Measurements from ENCODE around the gene PRICKLE3.
A peak's percentile ranks its signal among the peaks of the same experiment; 100 is the strongest.

PRICKLE3 gene, protein sequence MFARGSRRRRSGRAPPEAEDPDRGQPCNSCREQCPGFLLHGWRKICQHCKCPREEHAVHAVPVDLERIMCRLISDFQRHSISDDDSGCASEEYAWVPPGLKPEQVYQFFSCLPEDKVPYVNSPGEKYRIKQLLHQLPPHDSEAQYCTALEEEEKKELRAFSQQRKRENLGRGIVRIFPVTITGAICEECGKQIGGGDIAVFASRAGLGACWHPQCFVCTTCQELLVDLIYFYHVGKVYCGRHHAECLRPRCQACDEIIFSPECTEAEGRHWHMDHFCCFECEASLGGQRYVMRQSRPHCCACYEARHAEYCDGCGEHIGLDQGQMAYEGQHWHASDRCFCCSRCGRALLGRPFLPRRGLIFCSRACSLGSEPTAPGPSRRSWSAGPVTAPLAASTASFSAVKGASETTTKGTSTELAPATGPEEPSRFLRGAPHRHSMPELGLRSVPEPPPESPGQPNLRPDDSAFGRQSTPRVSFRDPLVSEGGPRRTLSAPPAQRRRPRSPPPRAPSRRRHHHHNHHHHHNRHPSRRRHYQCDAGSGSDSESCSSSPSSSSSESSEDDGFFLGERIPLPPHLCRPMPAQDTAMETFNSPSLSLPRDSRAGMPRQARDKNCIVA

DNA sequence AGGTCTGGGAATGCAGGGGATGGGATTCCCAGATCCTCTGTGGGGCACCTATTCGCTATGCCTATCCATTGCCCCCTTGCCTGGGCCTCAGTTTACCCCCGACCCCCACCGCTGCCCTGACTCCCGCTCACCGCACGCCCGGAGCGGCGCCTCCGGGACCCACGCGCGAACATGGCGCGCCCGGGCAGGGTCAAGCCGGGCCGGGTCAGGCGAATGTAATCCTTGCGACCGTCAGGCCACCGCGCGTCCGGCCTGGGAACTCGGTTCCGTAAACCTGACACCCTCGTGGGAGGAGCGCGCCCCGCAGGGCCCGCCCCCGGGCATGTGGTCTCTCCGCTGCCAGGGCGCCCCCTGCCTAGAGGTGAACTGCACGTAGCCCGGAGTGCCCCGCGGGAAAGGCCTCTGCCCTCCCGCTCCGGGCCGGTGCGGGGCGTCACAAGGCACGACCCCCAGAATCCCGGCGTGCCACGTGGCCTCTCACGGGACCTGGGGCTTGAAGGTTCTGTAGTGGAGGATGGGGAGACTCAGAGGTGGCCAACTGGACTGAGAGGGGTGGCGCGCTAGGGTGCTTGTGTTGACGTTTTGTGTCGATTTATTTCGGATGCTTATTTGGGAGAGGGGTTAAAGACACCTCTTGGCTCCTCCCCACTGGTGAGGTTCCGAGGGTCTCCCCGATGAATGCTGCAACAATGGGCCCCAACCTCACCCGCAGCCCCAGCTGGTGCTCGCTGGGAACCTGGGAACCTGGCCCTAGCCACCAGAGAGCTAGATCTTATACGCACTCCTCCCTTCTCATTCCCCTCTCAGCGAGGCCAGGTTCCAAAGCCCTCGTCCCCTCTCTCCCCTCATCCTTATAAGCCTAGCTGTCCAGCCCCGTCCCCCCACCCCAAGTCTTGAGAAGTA lies at the start of gene PRICKLE3:
PRICKLE3 (minus strand) TSS at position 249 of the 903 bp plus-strand sequence; CDS start at position 173, 76 bp downstream.
- peak; percentile 68 for DNase-seq

DNA sequence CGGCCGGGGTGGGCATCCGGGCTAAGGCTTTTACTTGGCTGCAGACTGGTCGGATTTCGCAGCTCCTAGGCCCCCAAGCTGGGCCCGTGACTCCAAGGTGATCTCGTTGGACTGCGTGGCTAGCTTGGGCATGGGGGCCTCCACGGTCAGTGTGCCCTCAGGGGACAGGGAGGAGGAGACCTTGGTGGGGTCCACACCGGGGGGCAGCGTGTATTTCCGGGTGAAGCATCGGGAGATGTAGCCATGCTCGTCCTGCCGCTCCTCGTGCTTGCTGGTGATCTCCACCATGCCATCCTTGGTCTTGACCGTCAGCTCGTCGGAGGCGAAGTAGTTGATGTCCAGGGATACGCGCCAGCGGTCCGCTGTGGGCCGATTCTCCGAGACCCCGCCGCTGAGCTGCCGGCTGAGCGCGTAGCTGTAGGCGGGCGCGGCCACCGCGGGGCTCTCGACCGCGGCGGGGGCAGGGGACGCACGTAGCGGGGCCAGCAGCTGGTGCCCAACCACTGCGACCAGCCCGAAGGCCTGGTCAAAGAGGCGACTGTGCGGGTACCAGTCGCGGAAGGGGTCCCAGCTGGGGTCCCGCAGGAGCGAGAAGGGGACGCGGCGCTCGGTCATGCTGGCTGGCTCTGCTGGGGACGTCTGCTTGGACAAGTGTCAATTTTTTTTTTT lies 47.8 kb upstream of the PRICKLE3 start:
- no peak for DNase-seq

DNA sequence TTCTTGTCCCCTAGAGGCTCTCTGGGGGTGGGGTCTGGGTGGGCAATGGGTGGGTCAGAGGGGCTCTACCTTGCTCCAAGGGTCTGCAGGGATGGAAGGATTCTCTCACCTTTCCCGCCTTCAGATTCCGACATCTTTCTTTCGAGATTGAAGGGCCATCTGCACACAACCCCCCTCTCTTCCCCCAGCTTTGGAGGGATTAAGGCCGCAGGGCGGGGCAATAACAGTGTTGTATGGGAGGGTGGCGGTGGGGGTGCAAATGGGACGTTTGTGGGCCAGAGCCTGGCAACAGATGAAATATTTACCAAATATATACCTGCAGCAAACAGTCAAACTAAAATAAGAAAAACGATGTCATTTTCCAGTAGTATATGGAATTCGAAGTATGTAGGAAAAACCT lies 47.0 kb upstream of the PRICKLE3 start, which contains the start of gene CACNA1F:
CACNA1F (minus strand) TSS at position 165 of the 400 bp plus-strand sequence; CDS start at position 134, 31 bp downstream.
- DNase-seq = no peak

DNA sequence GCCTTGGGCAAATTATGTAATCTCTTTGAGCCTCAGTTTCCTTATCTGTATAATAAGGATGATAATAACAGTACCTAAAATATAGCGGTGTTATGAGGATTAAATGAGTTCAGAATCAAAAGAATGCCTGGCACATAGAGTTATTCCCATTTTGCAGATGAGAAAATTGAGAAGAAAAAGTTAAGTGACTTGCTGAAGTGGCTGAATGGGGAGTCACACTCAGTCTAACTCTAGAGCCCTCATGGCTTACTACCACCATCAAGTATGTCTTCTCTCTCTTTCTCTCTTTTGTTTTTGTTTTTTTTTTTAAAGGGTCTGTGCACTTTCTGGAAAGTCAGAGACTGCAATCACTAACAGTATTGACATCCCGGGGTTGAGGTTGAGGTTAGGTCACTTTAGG lies 46.4 kb upstream of the PRICKLE3 start:
- DNase-seq = no peak

DNA sequence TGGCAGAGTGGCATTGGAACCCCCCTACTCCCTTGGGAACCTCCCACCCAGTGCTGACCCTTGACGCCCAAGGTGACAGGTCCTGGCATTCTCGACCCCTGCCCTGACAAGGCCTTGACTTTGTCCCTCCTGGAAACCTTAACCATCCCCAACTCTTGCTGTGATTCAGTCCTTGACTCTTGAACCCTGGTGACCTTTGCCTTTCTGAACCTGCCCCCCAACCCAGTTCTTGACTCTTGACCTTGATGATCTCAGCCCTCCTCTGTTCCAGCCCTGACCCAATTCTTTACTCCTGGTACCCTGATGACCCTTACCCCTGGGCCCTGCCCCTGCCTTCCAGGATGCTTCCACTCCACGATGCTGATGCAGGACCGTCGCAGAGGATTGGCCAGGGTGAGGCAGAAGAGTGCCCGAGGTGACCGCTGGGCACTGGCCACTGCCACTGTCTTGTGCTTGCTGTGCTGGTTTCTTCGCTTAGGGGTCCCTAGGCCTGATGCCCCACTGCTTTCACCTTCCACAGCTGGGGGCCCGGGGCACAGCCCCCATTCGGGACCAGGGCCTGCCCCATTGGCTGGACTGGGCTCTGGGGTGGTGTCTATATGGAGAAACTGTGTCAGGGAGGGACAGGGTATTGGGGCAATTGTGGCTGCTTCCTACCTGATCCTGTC lies 45.3 kb upstream of the PRICKLE3 start:
- no peak for DNase-seq

DNA sequence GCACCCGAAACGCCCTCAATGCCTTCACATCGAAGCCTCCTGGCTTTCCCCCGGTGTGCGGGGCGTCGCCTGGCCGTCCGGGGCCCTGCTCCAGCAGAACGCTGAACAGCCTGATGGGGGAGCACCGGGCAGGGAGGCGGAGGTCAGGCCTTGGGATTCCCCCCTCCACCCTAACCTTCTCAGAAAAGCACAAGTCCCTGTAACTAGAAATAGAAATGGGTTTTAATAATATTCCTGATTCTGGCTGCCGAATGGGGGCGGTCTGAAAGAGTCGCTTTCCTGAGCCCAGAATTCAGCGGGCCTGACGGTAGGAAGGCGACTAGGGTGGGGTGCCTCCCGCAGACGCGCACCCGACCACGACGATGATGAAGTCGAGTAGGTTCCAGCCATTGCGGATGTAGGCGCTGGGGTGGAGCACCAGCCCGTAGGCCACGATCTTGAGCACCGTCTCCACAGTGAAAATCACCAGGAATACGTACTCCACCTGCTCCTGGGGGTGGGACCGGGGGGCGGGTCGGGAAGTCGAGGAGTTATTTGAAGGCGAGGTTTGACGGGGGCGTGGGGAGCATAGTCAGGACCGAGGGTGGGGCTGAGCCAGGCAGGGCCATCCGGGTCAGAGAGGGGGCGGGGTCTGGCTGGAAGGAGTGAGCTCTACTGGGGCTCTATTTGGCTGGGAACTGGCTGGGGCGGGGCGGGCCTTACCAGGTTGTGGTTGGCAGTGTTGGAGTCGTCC lies 44.5 kb upstream of the PRICKLE3 start:
- DNase-seq = peak; percentile 56

DNA sequence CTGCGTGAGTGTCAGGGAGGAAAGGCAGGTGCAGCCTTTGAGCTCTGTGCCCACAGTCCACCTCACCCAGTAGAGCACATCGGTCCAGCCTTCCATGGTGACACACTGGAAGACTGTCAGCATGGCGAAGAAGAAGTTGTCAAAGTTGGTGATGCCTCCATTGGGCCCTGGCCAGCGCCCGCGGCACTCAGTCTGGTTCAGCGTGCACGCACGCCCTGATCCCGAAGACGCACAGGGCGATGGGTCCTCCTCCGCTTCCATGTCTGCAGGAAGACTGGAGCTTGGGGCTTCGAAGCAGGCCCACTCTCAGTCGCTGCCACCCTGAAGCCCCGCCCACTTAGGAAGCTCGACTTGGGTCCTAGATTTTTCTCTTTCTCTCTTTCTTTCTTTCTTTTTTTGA lies 42.0 kb upstream of the PRICKLE3 start:
- DNase-seq = no peak

DNA sequence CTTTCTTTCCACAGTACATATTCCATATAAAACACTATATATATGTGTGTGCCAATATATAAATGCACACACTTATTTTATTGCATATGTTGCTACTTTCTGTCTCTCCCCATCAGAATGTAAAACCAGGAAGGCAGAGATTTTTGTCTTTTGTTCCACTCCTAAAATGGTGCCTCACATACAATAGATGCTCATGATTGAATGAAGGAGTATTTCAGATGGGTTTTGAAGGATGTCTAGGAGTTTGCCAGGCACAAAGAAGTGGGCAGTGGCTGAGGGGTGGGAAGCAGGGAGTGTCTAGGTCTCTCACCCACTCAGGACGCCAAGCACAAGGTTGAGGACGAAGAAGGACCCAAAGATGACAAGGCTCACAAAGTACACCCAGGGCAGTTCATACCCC lies 41.6 kb upstream of the PRICKLE3 start:
- no peak for DNase-seq

DNA sequence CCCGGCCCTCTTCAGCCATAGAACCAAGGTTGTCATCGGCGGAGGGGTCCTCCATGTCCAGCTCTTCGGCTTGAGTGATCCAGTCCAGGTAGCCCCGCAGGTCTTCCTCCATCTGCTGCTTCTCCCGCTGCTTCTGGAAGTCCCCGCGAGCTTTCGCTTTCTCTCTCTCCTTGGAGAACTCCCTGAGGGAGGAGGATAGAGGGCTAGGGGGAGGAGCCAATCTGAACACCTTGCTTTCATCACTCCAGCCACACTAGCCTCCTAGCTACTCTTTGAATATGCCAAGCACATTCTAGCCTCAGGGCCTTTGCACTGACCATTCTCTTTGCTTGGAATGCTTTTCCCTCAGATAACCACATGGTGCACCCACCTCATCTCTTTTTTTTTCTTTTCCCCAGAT lies 40.8 kb upstream of the PRICKLE3 start:
- DNase-seq = no peak

DNA sequence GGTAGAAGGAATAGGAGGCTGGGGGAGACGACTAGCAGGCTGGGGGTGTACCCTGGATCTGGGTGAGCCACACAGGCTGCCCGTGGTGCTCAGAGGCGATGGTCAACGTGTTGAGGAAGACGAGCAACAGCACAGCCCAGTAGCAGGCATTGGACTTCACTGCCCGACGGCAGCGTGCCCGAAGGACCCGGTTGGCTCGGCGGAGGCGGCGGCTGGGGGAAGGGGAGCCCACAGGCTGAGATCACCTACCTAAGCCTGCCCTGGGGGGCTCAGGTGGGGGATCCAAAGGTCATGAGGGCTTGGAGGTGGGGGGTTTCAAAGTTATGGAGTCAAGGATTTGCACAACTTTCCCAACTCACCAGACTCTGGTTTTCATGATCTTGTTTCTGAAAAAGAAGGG lies 39.7 kb upstream of the PRICKLE3 start:
- DNase-seq = no peak

DNA sequence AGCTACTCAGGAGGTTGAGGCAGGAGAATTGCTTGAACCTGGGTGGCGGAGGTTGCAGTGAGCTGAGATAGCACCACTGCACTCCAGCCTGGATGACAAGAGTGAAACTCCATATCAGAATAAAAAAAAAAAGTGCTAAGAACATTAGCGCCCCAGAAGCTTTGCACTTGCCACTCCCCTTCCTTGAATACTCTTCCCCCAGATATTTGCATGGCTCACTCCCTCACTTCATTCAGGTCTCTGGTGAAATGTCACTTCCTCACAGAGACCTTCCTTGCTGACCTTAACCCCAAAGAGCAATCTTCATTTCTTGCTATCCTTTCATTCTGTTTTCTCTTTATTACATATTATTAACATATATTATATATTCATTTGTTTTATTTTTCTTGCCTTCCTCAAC lies 35.7 kb upstream of the PRICKLE3 start:
- no peak for DNase-seq

DNA sequence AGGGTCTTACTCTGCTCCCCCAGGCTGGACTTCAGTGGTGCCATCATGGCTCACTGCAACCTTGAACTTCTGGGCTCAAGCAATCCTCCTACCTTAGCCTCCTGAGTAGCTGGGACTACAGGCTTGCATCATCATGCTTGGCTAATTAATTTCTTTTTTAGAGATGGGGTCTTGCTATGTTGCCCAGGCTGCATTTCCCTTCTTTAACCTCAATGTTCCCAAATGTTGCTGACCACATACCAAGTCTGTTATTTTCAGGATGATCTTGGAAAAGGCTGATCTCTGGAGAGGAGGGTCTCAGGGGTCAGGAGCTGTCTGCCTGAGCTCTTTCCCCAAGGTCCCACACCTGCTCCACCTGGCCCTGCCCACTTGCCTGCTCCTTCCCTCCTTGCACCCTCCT lies 33.9 kb upstream of the PRICKLE3 start:
- no peak for DNase-seq

DNA sequence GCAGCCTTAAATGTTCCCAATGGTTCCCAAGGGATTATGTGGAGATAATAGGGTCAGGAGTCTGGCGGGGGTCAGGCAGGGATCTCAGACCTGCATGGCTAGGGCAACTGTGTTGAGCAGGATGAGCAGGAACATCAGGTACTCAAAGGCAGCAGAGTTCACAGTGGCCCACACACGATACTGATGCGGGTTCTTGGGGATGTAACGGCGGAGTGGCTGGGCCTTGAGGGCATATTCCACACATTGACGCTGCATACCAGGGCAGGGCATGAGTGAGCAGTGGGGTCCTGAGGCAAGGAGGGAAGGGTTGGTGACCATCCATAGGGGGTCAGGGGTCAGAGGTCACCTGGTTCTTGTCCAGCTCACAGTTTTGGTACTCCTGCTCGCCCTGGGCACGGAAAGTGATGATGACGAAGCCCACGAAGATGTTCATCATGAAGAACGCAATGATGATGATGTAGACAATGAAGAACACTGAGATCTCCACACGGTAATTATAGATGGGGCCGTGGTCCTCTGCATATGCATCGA lies 28.9 kb upstream of the PRICKLE3 start:
- no peak for DNase-seq

DNA sequence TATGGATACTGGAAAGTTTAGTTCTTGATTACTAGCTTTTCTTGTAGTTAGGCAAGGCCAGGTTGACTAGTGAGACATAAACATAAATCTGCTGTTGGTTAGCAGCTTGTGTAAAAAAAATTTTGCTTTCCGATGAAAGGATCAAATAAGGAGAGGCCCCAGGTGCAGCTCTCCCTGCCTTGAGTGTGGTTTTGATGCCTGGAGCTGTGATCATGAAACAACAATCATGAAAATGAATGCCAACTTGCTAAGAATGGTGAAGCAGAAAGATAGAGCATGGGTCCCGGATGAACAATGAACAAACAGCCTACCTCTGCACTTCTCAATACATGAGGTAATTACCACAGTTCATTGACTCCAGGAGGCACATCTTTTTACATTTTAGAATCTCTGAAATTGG lies 28.2 kb upstream of the PRICKLE3 start:
- no peak for DNase-seq

DNA sequence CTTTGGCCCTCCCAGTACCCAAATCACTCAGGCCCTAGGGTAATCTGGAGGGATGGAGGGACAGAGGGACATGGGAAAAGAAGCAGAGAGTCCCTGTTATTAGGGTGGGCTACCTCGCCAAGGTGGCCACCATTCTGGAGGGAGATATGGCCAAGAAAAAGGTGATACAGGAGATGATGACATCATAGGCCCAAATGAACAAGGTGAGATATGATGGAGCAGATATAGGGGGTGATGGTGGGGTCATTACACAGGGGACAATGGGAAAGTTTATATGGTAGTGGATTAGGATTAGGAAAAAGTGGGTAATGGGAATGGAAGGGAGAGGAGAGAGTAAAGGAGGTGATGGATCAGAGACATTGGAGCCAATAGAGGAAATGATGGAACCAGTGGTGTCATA lies 26.7 kb upstream of the PRICKLE3 start:
- no peak for DNase-seq

DNA sequence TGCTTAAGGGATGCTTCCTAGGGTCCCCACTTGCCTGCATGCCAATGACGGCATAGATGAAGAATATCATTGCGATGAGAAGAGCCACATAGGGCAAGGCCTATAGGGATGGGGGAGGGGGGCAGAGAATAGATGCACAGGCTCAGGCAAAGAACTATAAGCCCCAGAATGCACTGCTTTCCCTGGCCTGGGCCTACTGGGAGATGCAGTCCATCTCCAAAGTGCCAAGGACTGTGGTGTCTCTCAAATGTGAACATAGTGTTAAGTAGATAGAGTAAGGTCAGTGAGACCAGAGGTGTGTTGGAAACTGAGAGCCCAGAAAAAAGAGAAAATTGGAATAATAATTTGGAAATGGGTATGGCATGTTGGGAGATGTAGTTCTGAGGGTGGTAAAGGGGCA lies 26.0 kb upstream of the PRICKLE3 start:
- no peak for DNase-seq

DNA sequence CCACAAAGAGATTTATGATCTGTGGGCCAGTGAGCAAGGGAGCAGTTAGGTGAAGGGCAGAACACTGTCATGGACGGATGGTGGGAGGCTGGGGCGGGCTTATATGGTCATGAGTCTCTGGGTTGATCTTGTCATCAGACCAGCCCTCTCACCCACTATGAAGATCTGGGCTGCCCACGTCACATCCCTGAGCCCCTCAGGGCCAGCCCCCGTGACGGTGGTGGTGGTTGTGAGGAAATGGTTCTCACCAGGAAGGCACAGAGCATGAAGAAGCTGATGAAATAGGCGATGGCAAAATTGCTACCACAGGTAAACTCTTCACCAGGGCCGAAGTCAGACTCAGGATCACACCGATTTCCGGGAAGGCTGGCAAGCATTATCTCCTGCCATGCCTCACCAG lies 24.9 kb upstream of the PRICKLE3 start:
- no peak for DNase-seq

DNA sequence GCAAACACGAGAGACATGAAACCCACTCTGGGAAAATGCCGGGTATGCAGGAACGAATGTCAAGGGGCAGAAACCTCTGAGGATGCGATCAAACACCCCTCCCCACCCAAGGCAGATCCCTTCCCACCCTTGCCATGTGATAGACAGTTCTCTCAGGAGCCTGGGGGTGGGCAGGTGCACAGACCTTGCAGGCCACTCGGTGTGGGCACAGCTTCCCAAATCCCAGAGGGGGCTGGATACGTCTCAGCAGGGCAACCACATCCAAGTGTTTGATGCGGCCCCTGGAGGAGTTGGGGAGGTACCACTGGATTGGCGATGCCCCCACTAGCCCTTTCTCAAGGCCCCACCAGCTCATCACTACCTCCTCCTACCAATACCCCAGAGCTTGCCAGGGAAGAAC lies 24.2 kb upstream of the PRICKLE3 start:
- no peak for DNase-seq

DNA sequence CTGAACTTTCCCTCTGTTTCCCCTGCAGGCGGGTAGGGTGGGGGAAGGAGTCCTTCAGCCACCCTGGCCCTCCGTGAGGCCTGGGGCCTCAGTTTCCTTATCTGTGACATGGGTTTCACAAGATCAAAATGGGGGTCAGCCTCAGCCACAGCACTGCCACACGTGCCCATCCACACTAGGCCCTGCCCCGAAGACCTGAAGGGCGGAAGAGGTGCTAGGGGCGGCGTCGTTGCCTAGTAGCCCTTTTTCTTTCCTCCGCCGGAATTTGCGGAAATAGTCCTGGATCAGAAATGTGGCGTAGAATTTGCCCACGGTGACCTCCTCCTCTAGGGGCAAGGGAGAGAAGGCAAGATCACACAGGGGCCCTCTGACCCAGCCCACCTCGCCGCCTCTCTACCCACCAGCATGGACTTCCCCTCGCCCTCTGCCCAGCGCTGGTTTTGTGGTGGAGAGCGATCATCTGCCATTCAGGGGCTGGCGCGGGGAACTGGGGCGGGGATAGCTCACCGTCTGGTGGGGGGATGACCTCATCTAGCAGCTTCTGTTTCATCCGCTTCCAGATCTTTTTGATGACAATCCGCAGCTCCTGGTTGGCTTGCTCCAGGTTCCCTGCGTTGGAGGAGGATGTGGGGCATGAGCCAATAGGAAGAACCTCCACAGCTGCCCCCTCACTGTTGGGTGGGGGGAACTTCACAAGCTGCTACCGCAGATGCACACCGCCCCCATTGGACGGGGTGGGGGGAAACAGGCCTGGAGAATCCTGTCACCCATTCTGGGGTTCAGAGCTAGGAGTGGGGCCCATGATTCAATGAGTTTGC lies 23.5 kb upstream of the PRICKLE3 start:
- no peak for DNase-seq

DNA sequence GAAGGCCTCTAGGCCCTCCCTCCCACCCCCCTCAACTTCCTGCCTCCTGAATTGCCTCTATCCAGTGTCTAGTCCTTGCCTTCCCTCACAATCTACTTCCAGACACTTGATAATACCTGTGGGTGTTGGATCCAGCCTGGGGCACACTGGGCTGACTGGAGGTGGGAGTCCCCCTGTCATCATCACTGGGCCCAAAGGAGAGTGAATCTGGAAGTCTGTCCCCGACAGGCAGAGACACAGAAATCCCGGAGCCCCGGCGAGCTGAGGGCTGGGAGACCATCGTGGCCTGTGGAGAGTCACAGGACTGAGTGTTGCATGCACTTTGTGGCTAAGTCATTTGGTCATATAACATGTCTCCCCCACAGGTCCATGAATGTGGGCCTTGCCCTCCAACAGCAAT lies 22.2 kb upstream of the PRICKLE3 start:
- DNase-seq = no peak

All from CD4-positive, alpha-beta T cell treated with Interleukin-4 for 4 hours (primary cell).